GM18873 (cell line): Measurements from ENCODE around the gene BMPER.

Experiments
- ATAC-seq: cut with Tn5 transposase; IDR thresholded peaks from one replicate; pipeline ENCODE4 v1.9.1; 2021; ENCODE audit warnings: mild to moderate bottlenecking, moderate library complexity, moderate number of reproducible peaks; ENCODE audit not compliant: unreplicated experiment, low FRiP score

The BMPER gene

DNA sequence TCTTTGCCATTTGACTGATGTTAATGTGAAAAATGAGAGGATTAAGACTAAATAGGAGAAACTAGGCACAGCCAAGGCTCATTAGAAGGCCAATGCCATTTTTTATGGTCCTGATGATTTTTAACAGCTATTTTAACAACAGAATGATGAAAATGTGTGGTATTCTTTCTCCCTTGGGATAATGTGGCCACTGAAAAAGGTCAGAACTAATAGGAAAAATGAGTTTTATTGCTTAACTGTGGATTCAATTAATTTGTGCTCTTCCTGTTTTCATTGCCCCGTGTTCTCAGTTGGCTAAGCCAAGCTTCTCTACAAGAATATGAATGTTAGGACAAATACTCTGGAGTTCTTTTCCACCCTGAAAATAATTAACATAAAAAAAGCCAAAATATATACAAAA, 56.6 kb downstream of the BMPER start:
- ATAC-seq: no peak

DNA sequence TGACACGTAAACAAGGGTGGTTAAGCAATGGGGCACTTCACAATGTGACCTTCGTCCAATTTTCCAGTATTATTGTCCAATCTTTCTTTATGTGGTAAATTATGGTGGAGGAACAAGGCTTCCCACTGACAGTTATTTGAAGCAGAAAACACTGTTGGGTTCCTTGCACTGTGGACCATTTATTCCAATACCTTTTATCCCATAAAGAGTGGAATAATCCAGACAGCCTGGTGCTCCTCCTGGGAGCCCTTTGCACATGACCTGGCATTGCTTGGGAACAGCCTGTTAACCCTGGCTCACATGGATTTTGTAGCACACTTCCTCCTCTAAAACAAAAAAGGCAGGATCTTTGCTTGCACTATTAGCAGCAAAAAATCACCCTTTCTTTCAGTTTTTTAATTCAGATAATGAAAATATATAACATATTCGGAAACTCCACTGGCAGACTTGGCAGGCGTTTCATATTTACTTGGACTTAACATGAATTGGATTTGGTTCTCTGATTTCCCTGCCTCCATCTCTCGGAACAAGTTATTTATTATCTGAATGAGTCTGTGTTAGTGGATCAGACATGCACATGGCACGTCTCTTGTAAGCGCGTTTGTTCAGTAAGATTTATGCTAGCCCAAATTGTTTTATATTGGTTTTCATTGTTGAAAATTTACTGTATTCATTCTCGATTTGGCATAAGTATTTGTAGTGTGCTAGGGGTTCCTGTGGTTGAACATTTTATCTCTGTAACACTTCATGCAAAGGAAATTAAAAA, 59.3 kb downstream of the BMPER start:
- no peak for ATAC-seq

DNA sequence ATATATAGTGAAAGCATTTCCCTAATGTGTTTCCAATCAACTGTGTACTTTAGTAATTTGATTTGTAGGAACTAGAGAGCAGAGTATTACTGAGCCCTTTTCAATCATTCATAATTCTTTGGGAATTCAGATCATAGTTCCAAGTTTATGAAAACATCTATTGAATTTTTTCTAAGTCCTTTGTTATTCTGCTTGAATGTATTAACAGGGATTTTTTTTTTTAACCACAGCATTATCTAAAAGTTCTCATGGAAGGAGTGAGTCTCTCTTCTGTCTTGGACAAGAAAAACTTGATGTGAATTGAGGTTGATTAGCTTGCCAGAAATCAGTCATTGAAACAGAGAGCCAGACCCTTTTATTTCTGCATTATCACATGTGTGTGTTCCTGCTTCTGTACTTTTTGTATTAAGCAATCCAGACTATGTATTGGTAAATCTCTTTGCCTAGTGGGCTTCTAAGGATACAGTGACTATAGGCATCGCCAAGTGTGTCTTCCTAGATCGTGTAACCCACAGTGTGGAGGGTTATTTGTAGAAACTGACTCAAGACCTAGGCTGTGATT, 59.9 kb downstream of the BMPER start:
- no peak for ATAC-seq

DNA sequence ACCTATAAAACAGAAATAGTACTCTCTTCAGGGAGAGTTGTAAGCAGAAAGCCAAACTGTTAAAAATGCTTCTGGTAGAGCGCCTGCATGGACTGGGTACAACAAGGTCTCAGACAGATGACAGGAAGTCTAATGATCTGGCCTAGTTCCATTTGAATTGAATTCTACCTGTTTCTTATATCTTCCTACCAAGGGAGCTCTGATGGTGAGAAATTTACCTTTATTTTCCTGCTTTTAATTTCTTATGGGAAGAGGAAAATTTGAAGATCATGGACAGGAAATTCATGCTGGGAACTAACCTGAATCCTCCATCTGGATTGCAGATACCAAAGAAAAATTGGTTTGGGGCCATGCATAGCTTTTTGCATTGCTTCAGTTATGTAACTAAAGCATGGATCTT, 63.3 kb downstream of the BMPER start:
- ATAC-seq: no peak

DNA sequence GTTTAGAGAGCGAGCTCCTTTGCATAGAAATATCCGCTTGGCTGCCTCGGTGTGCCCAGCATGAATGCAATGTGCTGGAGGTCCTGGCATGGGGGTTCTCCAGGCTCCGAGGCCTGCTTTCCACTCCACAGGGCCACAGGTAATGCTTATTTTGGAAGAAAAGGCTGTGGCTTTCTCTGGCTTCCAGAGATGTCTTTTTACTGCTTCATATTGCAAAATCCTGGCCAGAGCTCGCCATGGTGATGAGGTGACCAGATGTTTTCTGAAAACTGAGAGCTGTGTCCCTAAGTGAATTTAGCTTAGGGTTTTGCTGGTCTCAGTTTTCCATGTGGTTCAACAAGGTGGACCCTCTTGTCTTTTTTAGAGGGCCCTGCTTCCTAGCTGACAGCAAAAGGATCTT, 65.2 kb downstream of the BMPER start:
- no peak for ATAC-seq

DNA sequence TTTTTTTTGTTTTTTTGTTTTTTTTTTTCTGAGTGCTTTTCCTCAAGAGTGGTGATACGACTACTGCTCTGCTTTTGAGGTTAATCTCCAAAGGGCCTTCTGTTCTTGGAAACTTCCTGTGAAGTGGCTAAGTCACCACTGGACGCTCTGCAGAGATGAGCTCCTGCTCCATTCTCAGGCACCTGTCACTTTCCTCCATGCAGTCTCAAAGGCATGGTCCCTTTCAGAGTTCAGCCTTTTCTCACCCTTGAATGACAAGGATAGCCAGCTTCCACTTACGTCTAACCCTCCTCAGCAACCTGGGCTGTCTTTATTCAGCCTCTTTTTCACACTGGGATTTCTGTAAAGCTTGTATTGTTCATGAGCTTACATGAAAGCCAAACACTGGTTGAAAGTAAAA, 65.8 kb downstream of the BMPER start:
- no peak for ATAC-seq

DNA sequence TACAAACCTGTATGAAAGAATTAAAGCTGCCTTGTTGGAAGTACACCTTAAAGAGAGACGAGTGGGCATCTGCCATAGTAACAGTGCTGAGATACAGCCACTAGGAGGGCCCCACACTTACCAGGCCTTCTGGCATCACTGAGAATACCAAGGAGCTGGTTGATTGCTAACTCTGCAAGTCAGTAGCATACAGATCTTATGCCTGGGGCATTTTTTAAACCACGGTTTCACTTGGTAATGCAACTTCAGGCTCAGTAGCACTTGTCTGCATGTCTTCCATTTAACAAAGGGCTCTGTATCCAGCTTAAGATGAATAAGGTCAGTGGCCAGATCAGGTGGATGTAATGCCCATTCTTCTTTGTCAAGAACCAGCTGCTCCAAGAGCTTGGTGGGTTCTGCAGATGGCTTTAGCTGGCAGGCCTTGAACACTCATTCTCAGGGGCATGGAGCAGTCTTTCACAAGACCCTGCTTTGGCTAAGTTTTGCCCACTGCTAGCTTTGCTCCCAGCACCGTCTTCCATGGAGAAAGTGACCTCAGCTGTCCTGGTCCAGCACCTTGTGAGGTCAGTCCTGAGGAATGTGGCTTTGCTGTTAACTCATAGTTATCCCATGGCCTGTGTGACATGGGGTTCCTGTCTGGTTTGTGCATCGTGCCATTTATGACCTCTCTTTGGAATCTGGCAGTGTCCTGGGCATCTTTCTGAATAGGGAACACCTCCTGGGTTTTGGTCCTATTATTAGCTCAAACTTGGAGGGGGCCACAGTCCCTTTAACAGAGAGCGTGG, 68.1 kb downstream of the BMPER start:
- ATAC-seq: no peak

DNA sequence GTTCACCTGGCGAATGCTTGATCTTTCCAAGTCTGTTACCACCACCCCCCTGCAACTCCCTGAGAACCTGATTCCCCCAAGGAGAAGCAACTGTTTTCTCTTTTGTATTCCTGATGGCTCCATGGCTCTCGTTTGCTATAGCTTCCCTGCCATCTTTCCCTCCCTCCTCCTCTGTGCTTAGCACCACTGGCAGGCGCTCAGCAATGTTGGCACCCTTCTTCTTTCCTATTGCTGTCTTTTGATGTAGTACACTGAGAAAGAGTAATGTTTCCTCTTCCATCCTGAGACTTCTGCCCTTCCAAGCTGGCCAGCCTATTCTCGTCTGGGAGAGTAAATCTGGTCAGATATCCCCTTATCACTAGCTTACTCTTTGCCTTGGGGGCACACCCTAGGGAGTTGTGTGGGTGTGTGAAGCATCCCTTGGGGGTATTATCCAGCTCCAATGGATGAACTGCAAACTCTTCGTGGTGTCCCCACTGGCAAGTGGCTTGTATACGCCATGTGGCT, 74.0 kb downstream of the BMPER start:
- ATAC-seq: no peak

DNA sequence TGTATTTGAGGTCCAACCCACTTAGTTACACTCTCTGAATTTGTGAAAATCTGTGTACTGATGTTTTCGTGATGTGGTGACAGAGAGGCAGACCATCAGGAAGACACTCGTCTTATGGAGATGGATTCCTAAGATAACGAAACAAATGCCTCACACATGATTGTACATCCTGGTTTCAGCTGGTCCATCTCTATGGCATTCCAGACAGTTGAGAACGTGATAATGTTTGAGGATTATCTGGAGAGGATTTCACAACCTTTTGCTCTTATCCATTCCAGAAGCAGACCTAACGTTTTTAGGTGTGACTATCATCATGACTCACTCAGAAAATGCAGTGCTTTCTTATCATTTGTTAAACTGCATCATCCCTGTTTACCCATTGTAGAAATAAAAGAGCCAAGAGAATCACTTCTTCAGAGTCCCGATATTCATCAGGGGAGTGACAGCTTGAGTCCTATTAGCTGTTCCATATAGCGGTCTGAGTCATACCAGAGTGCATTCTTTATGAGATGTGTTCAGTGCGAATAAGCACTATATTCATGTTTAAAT, 74.5 kb downstream of the BMPER start:
- ATAC-seq: no peak

DNA sequence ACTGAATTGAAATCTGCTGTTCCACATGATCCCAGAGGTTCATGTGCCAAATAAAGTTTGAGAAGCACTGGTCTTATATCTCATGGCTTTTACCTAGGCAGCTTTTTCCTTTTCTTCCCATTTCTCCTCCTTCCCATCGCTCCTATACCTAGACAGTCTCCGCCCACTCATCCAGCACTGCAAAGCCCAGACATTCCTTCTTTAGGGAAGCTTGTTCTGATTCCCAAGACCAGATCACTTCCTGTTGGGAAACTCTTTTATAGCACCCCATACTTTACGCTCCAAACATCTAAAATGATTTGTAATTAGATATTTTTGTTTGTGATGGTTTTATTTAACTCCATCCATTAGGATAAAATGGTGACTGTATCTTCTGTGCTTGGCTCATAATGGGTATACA, 75.9 kb downstream of the BMPER start:
- no peak for ATAC-seq

DNA sequence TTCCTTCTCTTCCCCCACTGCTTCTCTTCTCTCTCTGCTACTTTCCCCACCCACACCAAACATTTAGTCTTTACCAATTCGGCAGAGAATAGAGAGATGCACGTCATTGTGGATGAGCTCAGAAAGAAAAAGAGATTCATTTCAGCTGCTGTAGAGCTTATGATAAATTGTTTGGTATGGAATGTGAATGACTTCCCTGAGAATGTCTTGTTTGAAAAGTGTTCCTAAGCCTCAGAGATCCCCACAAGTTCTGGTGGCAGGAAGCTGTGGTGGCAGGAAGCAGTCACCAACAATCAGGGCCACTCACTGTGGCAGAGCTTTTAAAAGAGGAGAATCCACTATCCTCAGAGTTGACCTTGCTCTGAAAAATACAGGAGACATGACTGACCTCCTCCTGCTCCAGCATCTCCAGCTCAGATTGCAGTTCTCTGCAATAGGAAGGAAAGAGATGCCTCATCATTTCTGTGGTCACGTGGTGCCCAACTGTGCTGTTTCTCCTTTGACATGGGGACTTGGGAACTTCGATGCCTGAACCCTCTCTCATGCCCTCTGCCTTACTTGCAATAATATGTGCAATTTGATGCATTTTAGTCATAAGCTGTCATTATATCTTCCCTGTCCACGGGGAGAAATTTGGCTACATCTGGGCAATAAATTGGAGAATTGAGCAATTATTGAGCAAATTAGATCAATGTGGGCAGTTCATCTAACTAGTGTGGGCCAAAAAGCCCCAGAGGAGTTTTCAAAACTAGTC, 76.5 kb downstream of the BMPER start:
- no peak for ATAC-seq

DNA sequence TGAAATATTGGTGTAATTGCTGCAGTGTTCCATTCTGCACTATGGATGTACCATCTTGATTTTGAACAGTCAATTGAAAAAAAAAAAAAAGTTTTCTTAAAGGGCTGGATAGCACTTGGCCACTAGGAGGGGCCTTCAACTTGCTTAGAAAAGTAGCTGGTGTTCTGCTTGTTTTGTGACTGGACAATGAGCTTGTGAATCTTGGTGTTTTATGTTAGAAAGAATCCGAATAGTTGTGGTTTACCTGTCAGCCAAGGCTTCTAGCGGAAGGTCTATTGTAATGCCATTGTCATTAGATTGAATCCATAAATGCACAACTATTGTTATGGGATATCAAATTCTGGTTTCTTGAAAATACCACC, 77.1 kb downstream of the BMPER start:
- ATAC-seq: no peak

DNA sequence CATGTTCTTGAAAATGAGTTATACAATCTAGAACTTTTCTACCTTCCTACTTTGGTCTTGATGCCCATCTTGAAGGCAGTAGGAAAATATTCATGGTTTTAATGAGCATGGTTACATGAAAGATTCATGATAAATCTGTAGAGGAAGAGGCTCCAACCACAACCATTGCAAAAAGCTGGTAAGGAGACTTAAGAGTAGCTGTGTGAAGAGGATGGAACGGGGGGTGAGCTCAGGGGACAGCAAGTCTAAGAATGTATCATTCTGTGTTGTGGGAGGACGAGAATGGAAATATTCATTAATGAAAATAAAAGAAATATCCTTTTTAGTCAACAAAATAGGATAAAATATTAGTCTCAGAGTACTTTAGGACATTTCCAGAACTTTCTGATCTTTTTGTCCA, 81.1 kb downstream of the BMPER start:
- no peak for ATAC-seq

DNA sequence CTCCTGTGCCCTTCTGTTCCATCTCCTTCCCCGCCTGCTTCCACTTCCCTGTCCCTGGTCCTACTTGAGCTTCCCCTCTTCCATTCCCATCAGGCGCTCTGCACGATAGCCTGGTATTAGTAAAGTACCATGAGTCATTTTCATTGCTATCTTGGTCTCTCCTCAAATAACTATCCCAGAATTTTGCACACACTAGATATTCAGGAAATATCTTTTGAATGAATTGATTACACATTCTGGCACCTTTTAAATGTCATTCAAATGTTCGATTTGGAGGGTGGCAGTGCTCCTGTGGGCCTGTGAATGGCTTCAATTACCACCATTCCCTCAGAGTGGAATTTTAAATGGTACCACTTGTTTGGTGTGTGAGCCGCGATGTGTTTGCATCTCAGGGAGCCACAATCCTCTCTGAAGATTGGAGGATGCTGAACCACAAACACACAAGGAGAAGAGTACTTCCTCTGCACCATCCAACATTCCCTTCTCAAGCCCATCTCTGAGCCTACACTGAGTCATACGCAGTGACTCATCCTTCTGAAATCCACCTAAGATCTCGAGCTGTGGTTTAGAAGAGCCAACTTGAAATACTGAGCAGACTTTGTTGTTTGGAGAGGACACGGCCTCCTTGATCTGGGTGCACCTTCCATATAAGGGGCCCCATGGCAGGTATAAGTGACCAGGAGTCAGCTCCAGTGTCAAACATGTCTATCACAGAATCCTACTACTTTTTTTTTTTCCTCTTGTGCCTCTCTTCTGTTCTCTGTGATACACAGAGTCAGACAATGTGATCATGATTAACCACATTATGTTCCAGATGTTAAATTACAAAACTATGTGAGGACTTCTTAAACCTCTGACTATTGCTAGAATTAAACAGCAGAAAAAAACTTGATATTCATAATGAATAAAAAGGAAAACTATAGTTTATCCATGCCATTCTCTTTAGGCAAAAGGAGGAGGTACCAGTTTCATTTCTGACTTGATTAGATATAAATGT, 81.9 kb downstream of the BMPER start:
- no peak for ATAC-seq

DNA sequence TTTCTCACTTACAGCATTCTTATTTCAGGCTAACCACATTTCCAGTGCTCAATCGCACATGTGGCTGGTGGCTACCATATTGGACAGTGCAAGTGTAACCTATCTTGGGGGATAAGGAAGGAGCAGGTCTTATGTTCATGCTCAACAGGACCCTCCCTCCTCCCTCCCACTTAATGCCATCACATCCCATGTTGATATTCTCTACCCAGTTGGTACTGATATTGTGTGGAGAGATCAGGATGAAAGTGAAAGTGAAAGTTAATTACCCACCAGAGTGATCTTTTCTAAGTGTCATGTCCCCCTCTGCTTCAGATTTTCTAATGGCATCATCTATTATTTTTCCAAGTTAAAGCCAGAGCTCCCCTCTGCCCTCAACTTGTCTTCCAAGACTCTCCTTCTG, 91.6 kb downstream of the BMPER start:
- ATAC-seq: no peak

DNA sequence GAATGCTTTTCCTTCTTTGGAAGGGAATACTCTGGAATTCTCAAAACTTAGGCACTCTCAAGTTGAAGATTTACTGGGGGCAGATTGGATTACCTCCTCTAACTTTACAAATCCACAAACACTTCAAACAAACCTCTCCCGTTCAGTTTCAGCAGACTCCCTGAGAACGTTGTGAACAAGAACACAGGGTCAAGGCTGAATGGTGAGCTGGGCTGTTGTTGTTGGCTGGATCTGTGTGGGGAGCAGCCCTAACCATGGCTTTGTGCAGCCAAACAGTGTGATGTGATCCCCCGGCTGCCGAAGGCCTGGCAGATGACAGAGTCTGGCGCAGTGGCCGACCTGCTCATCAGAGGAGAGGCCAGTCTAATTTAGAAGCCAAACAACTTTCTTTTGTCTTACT, 93.1 kb downstream of the BMPER start:
- ATAC-seq: no peak

DNA sequence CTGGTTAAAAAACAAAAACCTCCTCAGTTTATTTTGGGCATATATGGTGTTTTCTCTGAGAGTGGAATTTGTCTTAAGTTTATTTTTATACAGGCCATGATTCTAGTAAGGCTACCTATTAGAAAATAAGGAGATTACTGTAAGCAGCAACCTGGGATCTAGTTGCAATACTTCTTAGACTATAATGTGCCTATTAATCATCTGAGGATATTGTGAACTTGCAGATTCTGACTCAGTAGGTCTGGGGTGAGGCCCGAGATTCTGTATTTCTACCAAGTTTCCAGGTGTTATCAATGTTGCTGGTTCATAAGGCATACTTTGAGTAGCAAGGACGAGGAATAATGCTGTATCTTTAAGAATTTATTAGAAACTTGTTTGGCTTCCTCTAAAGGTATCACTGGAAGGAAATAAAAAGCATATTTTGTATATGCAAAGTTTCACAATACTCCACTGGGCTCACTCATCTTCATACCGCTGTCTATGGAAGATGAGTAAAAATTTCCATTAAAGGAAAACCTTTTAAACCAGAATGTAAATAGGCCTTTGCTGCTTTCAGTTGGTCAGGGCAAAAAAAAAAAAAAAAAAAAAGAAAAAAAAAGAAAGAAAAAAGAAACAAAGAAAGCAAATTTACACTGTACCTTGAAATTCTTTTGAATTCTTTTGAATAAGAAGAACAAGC, 105.8 kb downstream of the BMPER start:
- no peak for ATAC-seq

DNA sequence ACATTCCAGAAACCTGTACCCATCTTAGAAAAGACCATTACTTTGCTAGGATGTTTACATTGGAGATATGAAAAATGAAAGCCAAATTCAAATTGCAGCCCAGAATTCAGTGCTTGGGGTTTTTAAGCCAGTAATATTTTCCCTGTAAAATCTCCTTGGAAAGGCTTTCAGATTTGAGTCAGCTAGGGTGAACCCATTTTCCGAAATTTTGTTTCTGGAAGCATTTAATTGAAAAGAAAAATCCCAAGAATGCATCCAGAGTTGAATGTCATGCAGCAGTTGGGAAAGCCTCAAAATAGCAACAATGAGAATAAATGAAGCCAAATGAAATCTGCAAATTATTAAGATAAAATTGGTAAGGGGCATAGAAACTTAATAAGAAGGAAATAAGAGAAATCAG, 106.4 kb downstream of the BMPER start:
- no peak for ATAC-seq

DNA sequence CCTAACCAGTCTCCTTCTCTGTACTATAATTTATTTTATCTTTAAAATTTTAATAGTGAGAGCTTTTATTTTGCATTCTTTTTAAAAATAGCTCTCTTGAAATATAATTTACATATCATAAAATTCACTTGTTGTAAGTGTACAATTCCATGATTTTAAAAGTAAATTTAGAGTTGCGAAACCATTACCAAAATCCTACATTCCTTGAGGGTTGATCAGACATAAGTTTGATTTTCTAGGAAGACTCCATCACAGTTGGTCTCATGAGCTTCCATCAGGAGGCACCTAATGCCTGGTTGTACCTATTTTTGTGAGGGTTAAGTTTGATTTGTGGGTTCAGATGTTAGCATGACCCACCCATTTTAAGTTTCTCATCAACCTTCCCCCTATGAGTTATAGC, 108.1 kb downstream of the BMPER start:
- no peak for ATAC-seq
